HCT116 (cell line): ENCODE data around the gene SLC6A6. TPM values are rescaled to one million over a fixed set of nuclear protein-coding genes. Genes with fewer than 3 reads are reported as not detected.

Source experiments
- ATAC-seq: fragments of 200-7000 bp; cut with Tn5 transposase; 2 replicates; pipeline ENCODE4 v1.9.1; 2020; ENCODE audit warnings: mild to moderate bottlenecking, moderate library complexity
- BruUV-seq: library from RNA; stranded (reverse); fragments of 400-500 nt; replicated peaks from 2 replicates; lab custom pipeline; 2021; lab: Mats Ljungman, UMichigan
- CTCF ChIA-PET: fragments of 300-600 bp; sonication (Branson Sonifier 250); formaldehyde crosslinking; loops from one replicate; lab custom pipeline; 2021; ENCODE audit warnings: antibody characterized with exemption; lab: Charles Lee
- POLR2A ChIA-PET: fragments of 300-600, 350-600 bp; sonication (Branson Sonifier 250); formaldehyde crosslinking; loops from one replicate; lab custom pipeline; 2021; ENCODE audit warnings: antibody characterized with exemption; lab: Charles Lee
- RAD21 ChIA-PET, 2 experiments: fragments of 300-600 bp; sonication (Branson Sonifier 250); formaldehyde crosslinking; loops; one replicate each; lab custom pipeline; 2023; ENCODE audit warnings: low total read pairs in 2 of 2; ENCODE audit not compliant: uncharacterized antibody in 2 of 2, unreplicated experiment in 2 of 2, low non-redundant PET in 1 of 2; lab: Charles Lee
- DNase-seq: peaks from one replicate; pipeline ENCODE4 v3.0.0-alpha.2; 2010; ENCODE audit warnings: low read depth, low spot score
- H2AFZ ChIP-seq: fragments of 200-600 bp; shearing (Covaris generic), sonication (generic); 2 replicates; pipeline ENCODE4 v1.6.1; 2017; ENCODE audit warnings: low read depth, mixed run types, mixed read lengths, antibody characterized with exemption, low read length; ENCODE audit not compliant: poor library complexity, severe bottlenecking
- H3K27ac ChIP-seq: 2 replicates; pipeline ENCODE4 v1.5.1; 2012; ENCODE audit warnings: low read depth, low read length
- H3K27me3 ChIP-seq: fragments of 200-600 bp; sonication (generic); 2 replicates; pipeline ENCODE4 v1.6.1; 2016; ENCODE audit warnings: mixed run types, low read length, mixed read lengths; ENCODE audit not compliant: insufficient read depth
- H3K36me3 ChIP-seq, 2 experiments: fragments of 200-500 bp in 1 of 2; fragments of 200-600 bp in 1 of 2; sonication (Bioruptor generic) in 1 of 2; sonication (generic) in 1 of 2; 2 replicates each; pipeline versions ENCODE4 v1.5.1 to v1.6.1; 2014 to 2016; ENCODE audit warnings: low read length in 2 of 2, inconsistent platforms in 1 of 2, mixed read lengths in 1 of 2, mixed run types in 1 of 2; ENCODE audit not compliant: insufficient read depth in 2 of 2, control insufficient read depth in 1 of 2
- H3K4me1 ChIP-seq, 2 experiments: fragments of 200-600 bp in 1 of 2; sonication (generic) in 1 of 2; 2 replicates each; pipeline versions ENCODE4 v1.5.1 to v1.6.1; 2012 to 2017; ENCODE audit warnings: low read length in 2 of 2, inconsistent platforms in 1 of 2, mild to moderate bottlenecking in 1 of 2, mixed read lengths in 1 of 2, mixed run types in 1 of 2, moderate library complexity in 1 of 2; ENCODE audit not compliant: insufficient read depth in 2 of 2, control insufficient read depth in 1 of 2
- H3K4me2 ChIP-seq: fragments of 200-600 bp; sonication (generic); 2 replicates; pipeline ENCODE4 v1.6.1; 2017; ENCODE audit warnings: mixed run types, low read length, mixed read lengths
- H3K4me3 ChIP-seq, 2 experiments: fragments of 200-600 bp in 1 of 2; sonication (generic) in 1 of 2; replicated peaks in 1 of 2; 2 replicates each; pipeline ENCODE4 v1.5.1; 2011 to 2016; ENCODE audit warnings: low read length in 2 of 2, control low read depth in 1 of 2, low read depth in 1 of 2, mild to moderate bottlenecking in 1 of 2, mixed read lengths in 1 of 2, mixed run types in 1 of 2
- H3K79me2 ChIP-seq: fragments of 200-600 bp; sonication (generic); 2 replicates; pipeline ENCODE4 v1.6.1; 2017; ENCODE audit warnings: mild to moderate bottlenecking, mixed run types, low read length, moderate library complexity, mixed read lengths; ENCODE audit not compliant: insufficient read depth
- H3K9ac ChIP-seq: fragments of 200-600 bp; sonication (generic); 2 replicates; pipeline ENCODE4 v1.6.1; 2016; ENCODE audit warnings: low read length, mixed read lengths
- H3K9me2 ChIP-seq: fragments of 200-600 bp; sonication (generic), shearing (Covaris generic); 2 replicates; pipeline ENCODE4 v1.6.1; 2017; ENCODE audit warnings: mixed run types, mild to moderate bottlenecking, moderate library complexity; ENCODE audit not compliant: insufficient read depth
- H3K9me3 ChIP-seq, 2 experiments: fragments of 200-500 bp in 1 of 2; fragments of 200-600 bp in 1 of 2; sonication (Bioruptor generic) in 1 of 2; sonication (generic) in 1 of 2; 2 replicates each; pipeline ENCODE4 v1.6.1; 2014 to 2017; ENCODE audit warnings: low read length in 2 of 2, mixed read lengths in 2 of 2, inconsistent platforms in 1 of 2, low read depth in 1 of 2, mild to moderate bottlenecking in 1 of 2, mixed run types in 1 of 2, moderate library complexity in 1 of 2; ENCODE audit not compliant: control insufficient read depth in 1 of 2, insufficient read depth in 1 of 2
- H4K20me1 ChIP-seq: fragments of 200-600 bp; sonication (generic), shearing (Covaris generic); 2 replicates; pipeline ENCODE4 v1.6.1; 2017; ENCODE audit warnings: mixed run types, mild to moderate bottlenecking, moderate library complexity; ENCODE audit not compliant: insufficient read depth
- CEBPB ChIP-seq: IDR thresholded peaks from 2 replicates; pipeline ENCODE4 v1.6.1; 2012; ENCODE audit warnings: low read depth
- EGR1 ChIP-seq: IDR thresholded peaks from 2 replicates; pipeline ENCODE4 v1.6.1; 2012; ENCODE audit warnings: low read depth
- ELF1 ChIP-seq: IDR thresholded peaks from 2 replicates; pipeline ENCODE4 v1.6.1; 2012; ENCODE audit warnings: low read depth, borderline replicate concordance
- EZH2phosphoT487 ChIP-seq: fragments of 200-600 bp; IDR thresholded peaks from 2 replicates; pipeline ENCODE4 v1.6.1; 2018; ENCODE audit warnings: antibody characterized with exemption, borderline replicate concordance
- FOSL1 ChIP-seq: IDR thresholded peaks from 2 replicates; pipeline ENCODE4 v1.6.1; 2012; ENCODE audit warnings: low read depth
- JUND ChIP-seq: IDR thresholded peaks from 2 replicates; pipeline ENCODE4 v1.6.1; 2012
- MAX ChIP-seq: IDR thresholded peaks from 2 replicates; pipeline ENCODE4 v1.6.1; 2012
- POLR2AphosphoS5 ChIP-seq: IDR thresholded peaks from 2 replicates; pipeline ENCODE4 v1.6.1; 2011; ENCODE audit warnings: mild to moderate bottlenecking, low read depth, low read length, moderate library complexity
- RAD21 ChIP-seq: IDR thresholded peaks from 2 replicates; pipeline ENCODE4 v1.6.1; 2012; ENCODE audit warnings: low read depth, mild to moderate bottlenecking
- SIN3A ChIP-seq: IDR thresholded peaks from 2 replicates; pipeline ENCODE4 v1.6.1; 2012; ENCODE audit warnings: low read depth
- SP1 ChIP-seq: IDR thresholded peaks from 2 replicates; pipeline ENCODE4 v1.6.1; 2012; ENCODE audit warnings: low read depth
- SRF ChIP-seq: IDR thresholded peaks from 2 replicates; pipeline ENCODE4 v1.6.1; 2012; ENCODE audit warnings: low read depth
- TCF7L2 ChIP-seq: IDR thresholded peaks from 2 replicates; pipeline ENCODE4 v1.7.0; 2011; ENCODE audit warnings: borderline replicate concordance, inconsistent platforms; ENCODE audit not compliant: insufficient read depth, insufficient read length; ENCODE audit errors: extremely low read depth
- YY1 ChIP-seq: IDR thresholded peaks from 2 replicates; pipeline ENCODE4 v1.6.1; 2011; ENCODE audit warnings: low read length, low read depth, moderate library complexity, mild to moderate bottlenecking; ENCODE audit not compliant: insufficient replicate concordance; ENCODE audit errors: extremely low read depth
- ZFX ChIP-seq: fragments of 450-650 bp; IDR thresholded peaks from 2 replicates; pipeline ENCODE4 v1.6.1; 2017
- intact Hi-C: fragments of 100-400 bp; cut with micrococcal nuclease; formaldehyde crosslinking; loops from 2 replicates; pipeline ENCODE4 v1.10.0; 2022
- total RNA-seq: library from RNA; stranded (reverse); gene quantifications from one replicate; pipeline ENCODE4 v1.2.1, GENCODE V29; 2021; ENCODE audit not compliant: unreplicated experiment

SLC6A6 gene
- total RNA-seq, 1 experiment from 2014 or later, result 36.3 TPM

GRCh38 chr3:14472471-14473351 lies 70.3 kb downstream of the SLC6A6 start:
- TF ChIP-seq SIN3A (no peak), JUND (peak; percentile 60), FOSL1 (peak; percentile 74)
- ATAC-seq, result peak; percentile 96
- ChIA-PET POLR2A (no interaction called here), CTCF (no interaction called here), RAD21 (no interaction called here)
- peaks cover 16 to 24% of the 10 kb centered on the region in 2 experiments for H3K4me1 ChIP-seq
- peak; percentile 32 for DNase-seq
- H4K20me1 ChIP-seq, result no peaks in the 10 kb centered on the region
- BruUV-seq, result no TSS peak
- intact Hi-C loops, result no loop called here
- H3K36me3 ChIP-seq, result peaks cover 7 to 35% of the 10 kb centered on the region in 2 experiments; a peak in 2 of 4 replicates
- H3K27ac ChIP-seq, result peak overlapping the region; percentile 42
- H3K4me3 ChIP-seq, result peak overlapping the region in 1 of 2 experiments; percentile 38; a peak in 2 of 4 replicates
- H3K9me2 ChIP-seq, result no peaks in the 10 kb centered on the region
- peak overlapping the region; percentile 19 for H3K9ac ChIP-seq
- no peak overlapping the region for H2AFZ ChIP-seq
- no peaks in the 10 kb centered on the region for H3K79me2 ChIP-seq
- H3K27me3 ChIP-seq, result no peaks in the 10 kb centered on the region
- no peaks in the 10 kb centered on the region for H3K9me3 ChIP-seq
- H3K4me2 ChIP-seq, result peak overlapping the region; percentile 73

GRCh38 chr3:14473411-14473891 lies 71.0 kb downstream of the SLC6A6 start:
- Histone ChIP-seq H4K20me1 (no peaks in the 10 kb centered on the region), H3K79me2 (no peaks in the 10 kb centered on the region), H3K4me1 (peaks cover 16 to 24% of the 10 kb centered on the region in 2 experiments), H3K9me2 (no peaks in the 10 kb centered on the region), H3K27ac (0 out of 2 replicates have a peak overlapping the region, but pooled peaks have one; percentile 42), H3K36me3 (peaks cover 12 to 32% of the 10 kb centered on the region in 2 experiments; a peak in 2 of 4 replicates), H3K4me2 (peak overlapping the region; percentile 73), H2AFZ (no peak overlapping the region), H3K27me3 (no peaks in the 10 kb centered on the region), H3K9me3 (no peaks in the 10 kb centered on the region), H3K4me3 (0 out of 4 replicates have a peak overlapping the region, but pooled peaks of 1 of the 2 experiments have one; percentile 38), H3K9ac (0 out of 2 replicates have a peak overlapping the region, but pooled peaks have one; percentile 19)
- DNase-seq (no peak), ATAC-seq (no peak)
- TF ChIP-seq YY1 (no peak), FOSL1 (no peak), ELF1 (no peak), CEBPB (no peak), ZFX (no peak), JUND (no peak), SIN3A (no peak), SP1 (no peak), EZH2phosphoT487 (no peak), POLR2AphosphoS5 (no peak), SRF (no peak), TCF7L2 (no peak), MAX (no peak), RAD21 (no peak), EGR1 (no peak)
- CTCF ChIA-PET, result no interaction called here
- BruUV-seq, result no TSS peak
- POLR2A ChIA-PET, result no interaction called here
- intact Hi-C loops, result no loop called here
- RAD21 ChIA-PET, result no interaction called here
